Muscle of leg (tissue), 11 donors: Measurements from ENCODE around the gene PRKG1. TPM values are rescaled to one million over a fixed set of nuclear protein-coding genes. Genes with fewer than 3 reads are reported as not detected.

Source experiments
- DNase-seq: peaks from one replicate; pipeline ENCODE4 v3.0.0; 2013
- H3K27ac ChIP-seq: one replicate; pipeline ENCODE4 v1.5.1; 2013; ENCODE audit warnings: mild to moderate bottlenecking, low read length, control low read depth
- H3K27me3 ChIP-seq: one replicate; pipeline ENCODE4 v1.6.1; 2013; ENCODE audit warnings: low read length; ENCODE audit not compliant: control insufficient read depth, insufficient read depth
- H3K36me3 ChIP-seq: one replicate; pipeline ENCODE4 v1.6.1; 2013; ENCODE audit warnings: low read length; ENCODE audit not compliant: control insufficient read depth, insufficient read depth
- H3K4me1 ChIP-seq: one replicate; pipeline ENCODE4 v1.6.1; 2013; ENCODE audit warnings: low read length; ENCODE audit not compliant: control insufficient read depth, insufficient read depth
- H3K4me3 ChIP-seq: one replicate; pipeline ENCODE4 v1.5.1; 2013; ENCODE audit warnings: low read length, control low read depth
- H3K9me3 ChIP-seq: replicated peaks from 2 replicates; pipeline ENCODE4 v1.6.1; 2013; ENCODE audit warnings: low read depth, low read length; ENCODE audit not compliant: control insufficient read depth
- WGBS: methylation state at CpG from one replicate; pipeline ENCODE4 v1.1.5; 2013; ENCODE audit warnings: missing lambda C conversion rate; ENCODE audit not compliant: insufficient coverage; 5-methylcytosine and 5-hydroxymethylcytosine counted together
- polyA plus RNA-seq, 8 donors: library from polyadenylated mRNA; unstranded; fragments of 120-200 nt; gene quantifications; one replicate each; pipeline versions ENCODE4 v1.2.1 to v1.2.3, GENCODE V29; 2013; ENCODE audit warnings: inconsistent platforms in 1 of 8, low replicate concordance in 1 of 8; ENCODE audit not compliant: insufficient read length in 8 of 8, insufficient read depth in 1 of 8
- total RNA-seq: library from RNA; stranded (reverse); fragments of 120-200 nt; gene quantifications from one replicate; pipeline ENCODE4 v1.2.4, GENCODE V29; 2013

PRKG1 gene
- total and polyA plus RNA-seq, 9 donors: 23.3 to 59.2 (median 50.3) TPM

GRCh38 chr10:52258799-52259425 is 1184.6 kb downstream of the PRKG1 start:
- H3K4me1 ChIP-seq: no peaks in the 10 kb centered on the region
- no peak overlapping the region for H3K4me3 ChIP-seq
- H3K27me3 ChIP-seq: no peaks in the 10 kb centered on the region
- DNase-seq: peak; percentile 34
- WGBS: 100% methylated on average over 1 of the region's 1 CpG
- H3K27ac ChIP-seq: peak overlapping the region; percentile 45
- H3K36me3 ChIP-seq: no peaks in the 10 kb centered on the region
- H3K9me3 ChIP-seq: no peaks in the 10 kb centered on the region

GRCh38 chr10:52259426-52259812 is 1185.1 kb downstream of the PRKG1 start:
- no peak overlapping the region for H3K4me3 ChIP-seq
- H3K9me3 ChIP-seq: no peaks in the 10 kb centered on the region
- WGBS: no CpG with 5 or more reads among the region's 2 CpGs
- no peaks in the 10 kb centered on the region for H3K36me3 ChIP-seq
- H3K27me3 ChIP-seq: no peaks in the 10 kb centered on the region
- DNase-seq: no peak
- H3K27ac ChIP-seq: peak overlapping the region; percentile 45
- H3K4me1 ChIP-seq: no peaks in the 10 kb centered on the region

GRCh38 chr10:52261362-52261761 is 1187.1 kb downstream of the PRKG1 start:
- Histone ChIP-seq H3K4me1 (no peaks in the 10 kb centered on the region), H3K9me3 (no peaks in the 10 kb centered on the region), H3K27ac (no peak overlapping the region), H3K27me3 (no peaks in the 10 kb centered on the region), H3K36me3 (no peaks in the 10 kb centered on the region), H3K4me3 (no peak overlapping the region)
- no CpG with 5 or more reads among the region's 1 CpG for WGBS
- no peak for DNase-seq

- DNase-seq: no peak
- no peaks in the 10 kb centered on the region for H3K27me3 ChIP-seq
- no peak overlapping the region for H3K27ac ChIP-seq
- H3K9me3 ChIP-seq: no peaks in the 10 kb centered on the region
- no peak overlapping the region for H3K4me3 ChIP-seq
- H3K4me1 ChIP-seq: peaks cover 2% of the 10 kb centered on the region
- no CpG with 5 or more reads among the region's 3 CpGs for WGBS
- no peaks in the 10 kb centered on the region for H3K36me3 ChIP-seq
These were observed 1191.0 kb downstream of the PRKG1 start for GRCh38 chr10:52265131-52265926.

- Histone ChIP-seq H3K36me3 (peaks cover 3% of the 10 kb centered on the region), H3K27me3 (no peaks in the 10 kb centered on the region), H3K27ac (no peak overlapping the region), H3K4me3 (no peak overlapping the region), H3K9me3 (no peaks in the 10 kb centered on the region), H3K4me1 (peaks cover 2% of the 10 kb centered on the region)
- DNase-seq: no peak
- no CpG with 5 or more reads among the region's 1 CpG for whole genome bisulfite sequencing
These were observed 1192.6 kb downstream of the PRKG1 start for GRCh38 chr10:52266858-52267257.

- no peaks in the 10 kb centered on the region for H3K27me3 ChIP-seq
- peaks cover 3% of the 10 kb centered on the region for H3K36me3 ChIP-seq
These were observed 1194.5 kb downstream of the PRKG1 start for GRCh38 chr10:52268790-52269189.

GRCh38 chr10:52269233-52269632 is 1194.9 kb downstream of the PRKG1 start:
- peaks cover 2% of the 10 kb centered on the region for H3K4me1 ChIP-seq
- H3K9me3 ChIP-seq: no peaks in the 10 kb centered on the region
- peaks cover 3% of the 10 kb centered on the region for H3K36me3 ChIP-seq
- no peaks in the 10 kb centered on the region for H3K27me3 ChIP-seq
- H3K4me3 ChIP-seq: no peak overlapping the region
- 67% methylated on average over 1 of the region's 4 CpGs for WGBS
- no peak for DNase-seq
- H3K27ac ChIP-seq: no peak overlapping the region

More at GRCh38 chr10:52268790-52269189, 1194.5 kb downstream of the PRKG1 start:
- 100% methylated on average over 1 of the region's 2 CpGs for WGBS
- Histone ChIP-seq H3K9me3 (no peaks in the 10 kb centered on the region), H3K4me1 (peaks cover 2% of the 10 kb centered on the region), H3K4me3 (no peak overlapping the region), H3K27ac (no peak overlapping the region)
- no peak for DNase-seq

GRCh38 chr10:52276163-52276562 is 1201.9 kb downstream of the PRKG1 start:
- WGBS: no CpG with 5 or more reads among the region's 2 CpGs

GRCh38 chr10:52276986-52277385 is 1202.7 kb downstream of the PRKG1 start:
- no peak for DNase-seq
- no peaks in the 10 kb centered on the region for H3K4me1 ChIP-seq
- no peak overlapping the region for H3K4me3 ChIP-seq
- H3K9me3 ChIP-seq: peaks cover 2% of the 10 kb centered on the region
- no peaks in the 10 kb centered on the region for H3K36me3 ChIP-seq
- no peak overlapping the region for H3K27ac ChIP-seq
- 0% methylated on average over 1 of the region's 1 CpG for WGBS
- H3K27me3 ChIP-seq: no peaks in the 10 kb centered on the region

More at GRCh38 chr10:52276163-52276562, 1201.9 kb downstream of the PRKG1 start:
- peaks cover 2% of the 10 kb centered on the region for H3K9me3 ChIP-seq
- DNase-seq: no peak
- H3K27me3 ChIP-seq: no peaks in the 10 kb centered on the region
- H3K27ac ChIP-seq: no peak overlapping the region
- H3K36me3 ChIP-seq: peaks cover 1% of the 10 kb centered on the region
- no peak overlapping the region for H3K4me3 ChIP-seq
- H3K4me1 ChIP-seq: no peaks in the 10 kb centered on the region

GRCh38 chr10:52279546-52279945 is 1205.3 kb downstream of the PRKG1 start:
- H3K9me3 ChIP-seq: peaks cover 2% of the 10 kb centered on the region
- no peak overlapping the region for H3K4me3 ChIP-seq
- no CpG with 5 or more reads among the region's 3 CpGs for WGBS
- peaks cover 2% of the 10 kb centered on the region for H3K36me3 ChIP-seq
- no peak overlapping the region for H3K27ac ChIP-seq
- no peaks in the 10 kb centered on the region for H3K4me1 ChIP-seq
- H3K27me3 ChIP-seq: no peaks in the 10 kb centered on the region
- no peak for DNase-seq
